ENCODE data around the gene CHRNE.

The CHRNE gene

GRCh38 chr17:4893272-4893671, 9.6 kb downstream of the CHRNE start:
- H4K20me1 ChIP-seq (ENCODE audit: insufficient read depth, low read length), result no peaks in the 10 kb centered on the region
- no peak overlapping the region for H2AFZ ChIP-seq (ENCODE audit: low read length)
- H3K27ac ChIP-seq (ENCODE audit: low read depth, low read length, poor library complexity, severe bottlenecking), result no peak overlapping the region
- H3K9me2 ChIP-seq (ENCODE audit: low read depth, low read length), result no peaks in the 10 kb centered on the region
- TF ChIP-seq CTCF (IDR thresholded peaks at IDR 0.05; ENCODE audit: low read length) (no peak), EZH2 (IDR thresholded peaks at IDR 0.05; ENCODE audit: borderline replicate concordance, low read length) (no peak)
- H3K9me3 ChIP-seq (ENCODE audit: low read length), result no peaks in the 10 kb centered on the region
- no peaks in the 10 kb centered on the region for H3F3A ChIP-seq (ENCODE audit: insufficient read depth, low read length)
- H3K27me3 ChIP-seq (ENCODE audit: insufficient read depth, low read length), result no peaks in the 10 kb centered on the region
- H3K9ac ChIP-seq (ENCODE audit: low read length), result no peak overlapping the region
- H3K4me3 ChIP-seq (ENCODE audit: low read depth, low read length, poor library complexity, severe bottlenecking), result no peak overlapping the region
- H3K4me1 ChIP-seq (ENCODE audit: insufficient read depth, low read length, severe bottlenecking), result no peaks in the 10 kb centered on the region
- H3K79me2 ChIP-seq (ENCODE audit: insufficient read depth, low read length), result no peaks in the 10 kb centered on the region
- no peak overlapping the region for H3K4me2 ChIP-seq (ENCODE audit: low read length)
- peaks cover 59% of the 10 kb centered on the region for H3K36me3 ChIP-seq (ENCODE audit: insufficient read depth, low read length)

GRCh38 chr17:4892499-4893221, 10.2 kb downstream of the CHRNE start:
- Histone ChIP-seq H3K4me3 (ENCODE audit: low read depth, low read length, poor library complexity, severe bottlenecking) (no peak overlapping the region), H3K79me2 (ENCODE audit: insufficient read depth, low read length) (no peaks in the 10 kb centered on the region), H3K9me2 (ENCODE audit: low read depth, low read length) (no peaks in the 10 kb centered on the region), H2AFZ (ENCODE audit: low read length) (no peak overlapping the region), H3F3A (ENCODE audit: insufficient read depth, low read length) (no peaks in the 10 kb centered on the region), H3K9ac (ENCODE audit: low read length) (no peak overlapping the region), H3K36me3 (ENCODE audit: insufficient read depth, low read length) (peaks cover 64% of the 10 kb centered on the region), H3K4me2 (ENCODE audit: low read length) (no peak overlapping the region), H3K4me1 (ENCODE audit: insufficient read depth, low read length, severe bottlenecking) (no peaks in the 10 kb centered on the region), H4K20me1 (ENCODE audit: insufficient read depth, low read length) (no peaks in the 10 kb centered on the region), H3K27me3 (ENCODE audit: insufficient read depth, low read length) (no peaks in the 10 kb centered on the region), H3K27ac (ENCODE audit: low read depth, low read length, poor library complexity, severe bottlenecking) (no peak overlapping the region), H3K9me3 (ENCODE audit: low read length) (no peaks in the 10 kb centered on the region)
- no peak for TF ChIP-seq EZH2 (IDR thresholded peaks at IDR 0.05; ENCODE audit: borderline replicate concordance, low read length)
- TF ChIP-seq CTCF (IDR thresholded peaks at IDR 0.05; ENCODE audit: low read length), result no peak

- no peaks in the 10 kb centered on the region for H3K9me3 ChIP-seq (ENCODE audit: low read length)
- no peak overlapping the region for H3K27ac ChIP-seq (ENCODE audit: low read depth, low read length, poor library complexity, severe bottlenecking)
- no peaks in the 10 kb centered on the region for H3K79me2 ChIP-seq (ENCODE audit: insufficient read depth, low read length)
- H3K27me3 ChIP-seq (ENCODE audit: insufficient read depth, low read length), result no peaks in the 10 kb centered on the region
- H3F3A ChIP-seq (ENCODE audit: insufficient read depth, low read length), result no peaks in the 10 kb centered on the region
- H4K20me1 ChIP-seq (ENCODE audit: insufficient read depth, low read length), result no peaks in the 10 kb centered on the region
- TF ChIP-seq EZH2 (IDR thresholded peaks at IDR 0.05; ENCODE audit: borderline replicate concordance, low read length) (no peak), CTCF (IDR thresholded peaks at IDR 0.05; ENCODE audit: low read length) (no peak)
- no peak overlapping the region for H2AFZ ChIP-seq (ENCODE audit: low read length)
- H3K36me3 ChIP-seq (ENCODE audit: insufficient read depth, low read length), result peaks cover 66% of the 10 kb centered on the region
- no peak overlapping the region for H3K4me2 ChIP-seq (ENCODE audit: low read length)
- no peaks in the 10 kb centered on the region for H3K9me2 ChIP-seq (ENCODE audit: low read depth, low read length)
- no peaks in the 10 kb centered on the region for H3K4me1 ChIP-seq (ENCODE audit: insufficient read depth, low read length, severe bottlenecking)
- no peak overlapping the region for H3K9ac ChIP-seq (ENCODE audit: low read length)
- H3K4me3 ChIP-seq (ENCODE audit: low read depth, low read length, poor library complexity, severe bottlenecking), result no peak overlapping the region
Observed at GRCh38 chr17:4891411-4892410, 11.2 kb downstream of the CHRNE start.
